Esophagus muscularis mucosa (tissue), 4 donors: ENCODE measurements around the gene SH3D19.

Experiments
- CTCF ChIP-seq, 3 experiments: fragments of 200-600 bp in 2 of 3; fragments of 450-650 bp in 1 of 3; sonication (generic) in 2 of 3; IDR thresholded peaks; one replicate each; pipeline ENCODE4 v1.5.1; 2017 to 2019; ENCODE audit warnings: antibody characterized with exemption in 3 of 3, mild to moderate bottlenecking in 2 of 3, moderate library complexity in 1 of 3
- EP300 ChIP-seq: sonication (generic); formaldehyde crosslinking; IDR thresholded peaks from one replicate; pipeline ENCODE4 v1.6.1; 2017; ENCODE audit warnings: antibody characterized with exemption
- POLR2A ChIP-seq: fragments of 450-650 bp; IDR thresholded peaks from one replicate; pipeline ENCODE4 v1.6.1; 2017; ENCODE audit warnings: antibody characterized with exemption, moderate library complexity, mild to moderate bottlenecking, low read depth
- POLR2AphosphoS5 ChIP-seq, 2 donors: sonication (generic); formaldehyde crosslinking; IDR thresholded peaks; one replicate each; pipeline ENCODE4 v1.6.1; 2017; ENCODE audit warnings: antibody characterized with exemption in 2 of 2

GRCh38 chr4:151231915-151232595 is 93.3 kb downstream of the SH3D19 start:
- TF ChIP-seq CTCF (IDR thresholded peaks at IDR 0.05) (no peak), POLR2A (no peak), POLR2AphosphoS5 (IDR thresholded peaks at IDR 0.05) (no peak), EP300 (no peak)
